GM19395 (cell line): ENCODE data around the gene CMIP.

Experiments used
- ATAC-seq: cut with Tn5 transposase; IDR thresholded peaks from one replicate; pipeline ENCODE4 v1.9.1; 2021; ENCODE audit warnings: mild to moderate bottlenecking, moderate library complexity; ENCODE audit not compliant: unreplicated experiment

Gene CMIP

DNA sequence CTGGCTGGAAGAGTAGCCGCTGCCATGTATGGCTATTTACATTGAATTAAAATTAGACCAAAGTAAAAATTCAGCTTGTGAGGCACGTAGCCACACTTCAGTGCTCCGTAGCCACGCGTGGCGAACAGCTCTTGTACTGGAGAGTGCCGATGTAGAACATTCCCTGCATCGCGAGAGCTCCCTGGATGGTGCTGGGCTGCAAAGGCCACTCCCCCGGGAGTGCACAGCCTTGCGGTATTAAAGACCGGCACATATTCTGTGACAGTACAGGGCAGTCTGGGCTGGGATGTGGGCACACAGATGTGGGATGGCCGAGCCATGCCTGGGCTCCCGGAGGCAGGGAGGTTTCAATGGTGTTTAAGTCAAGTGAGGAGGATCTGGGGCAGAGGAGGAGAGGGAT, 102.2 kb downstream of the CMIP start:
- no peak for ATAC-seq

DNA sequence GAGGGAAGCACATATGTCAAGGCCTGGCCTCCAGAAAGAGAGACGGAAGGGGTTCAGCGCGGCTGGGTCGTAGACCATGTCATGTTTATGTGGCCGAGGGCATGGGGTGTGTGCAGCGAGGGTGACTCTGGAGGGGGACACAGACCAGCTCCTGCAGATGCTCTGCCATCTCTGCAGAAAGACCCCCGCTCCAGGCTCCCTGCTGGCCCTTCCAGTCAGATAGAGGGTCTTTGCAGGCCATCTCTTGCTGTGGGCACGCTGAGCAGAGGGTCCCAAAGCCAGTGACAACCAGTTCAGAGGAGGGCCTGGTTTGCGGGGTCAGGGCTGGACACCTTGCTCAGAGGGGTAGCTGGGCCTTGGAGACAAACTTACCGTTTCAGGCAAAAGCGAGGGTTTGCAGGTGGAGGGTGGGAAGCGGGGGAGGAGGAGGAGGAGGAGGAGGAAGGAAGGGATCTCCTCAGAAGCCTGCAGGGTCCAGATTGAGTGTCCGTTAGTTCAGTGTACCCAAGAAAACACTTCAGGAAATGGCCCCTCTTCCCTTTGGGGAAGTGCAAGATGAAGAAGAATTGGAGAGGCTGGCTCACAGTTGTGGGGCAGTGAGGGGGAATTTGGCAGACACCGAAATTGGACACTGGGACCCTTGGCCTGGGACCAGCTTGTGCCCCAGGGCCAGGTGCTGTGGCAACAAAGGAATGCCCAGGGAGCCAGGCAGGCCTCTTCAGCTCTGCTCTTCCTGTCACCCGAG, 102.8 kb downstream of the CMIP start:
- ATAC-seq: no peak

DNA sequence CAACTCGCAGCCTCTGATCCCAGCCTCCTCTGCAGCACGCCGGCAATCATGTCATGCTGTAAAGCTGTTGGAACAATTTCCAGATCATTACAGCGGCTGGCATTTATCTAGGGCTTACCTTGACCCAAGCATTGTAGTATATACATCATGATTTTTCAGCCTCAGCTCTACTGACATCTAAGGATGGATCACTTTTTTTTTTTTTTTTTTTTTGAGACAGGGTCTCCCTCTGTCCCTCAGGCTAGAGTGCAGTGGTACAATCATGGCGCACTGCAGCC, 103.3 kb downstream of the CMIP start:
- ATAC-seq: no peak

DNA sequence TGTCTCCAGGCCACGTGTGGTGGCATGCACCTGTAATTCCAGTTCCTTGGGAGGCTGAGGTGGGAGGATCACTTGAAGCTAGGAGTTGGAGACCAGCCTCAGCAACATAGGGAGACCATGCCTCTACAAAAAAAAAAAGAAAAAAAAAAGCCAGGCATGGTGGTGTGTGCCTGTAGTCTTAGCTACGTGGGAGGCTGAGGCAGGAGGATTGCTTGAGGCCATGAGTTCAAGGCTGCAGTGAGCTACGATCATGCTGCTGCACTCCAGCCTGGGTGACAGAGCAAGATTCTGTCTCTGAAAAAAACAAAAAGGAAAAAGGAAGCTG, 103.9 kb downstream of the CMIP start:
- ATAC-seq: no peak

DNA sequence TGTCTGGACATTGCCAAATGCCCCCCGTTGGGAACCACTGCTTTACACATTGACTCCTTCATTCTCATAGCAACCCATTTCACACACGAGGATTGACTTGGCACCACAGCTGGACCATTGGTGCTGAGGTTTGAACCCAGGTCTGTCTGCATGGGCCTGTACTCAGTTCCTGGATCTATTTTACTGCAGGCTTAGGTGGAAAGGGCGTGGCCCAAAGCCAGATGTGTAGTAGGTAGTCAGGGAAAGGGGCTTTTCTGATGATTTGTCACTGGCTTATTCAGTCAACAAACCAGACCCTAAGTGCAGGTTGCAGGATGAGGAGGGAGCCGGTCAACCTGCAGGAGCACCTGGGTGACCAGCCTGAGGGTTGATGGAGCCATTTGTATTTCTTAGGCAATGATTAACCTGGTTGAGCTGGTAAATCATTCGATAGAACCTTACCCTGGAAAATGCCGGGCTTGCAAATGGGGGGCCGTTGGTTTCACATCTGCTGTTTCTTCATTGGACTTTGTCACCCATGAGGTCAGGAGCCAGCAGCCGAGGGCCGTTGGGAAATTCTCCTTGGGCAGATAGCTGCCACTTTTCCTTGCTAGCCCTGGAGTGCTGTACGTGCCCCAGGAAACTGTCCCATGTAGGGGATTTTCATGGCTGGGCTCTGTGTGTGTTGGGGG, 104.4 kb downstream of the CMIP start:
- no peak for ATAC-seq

DNA sequence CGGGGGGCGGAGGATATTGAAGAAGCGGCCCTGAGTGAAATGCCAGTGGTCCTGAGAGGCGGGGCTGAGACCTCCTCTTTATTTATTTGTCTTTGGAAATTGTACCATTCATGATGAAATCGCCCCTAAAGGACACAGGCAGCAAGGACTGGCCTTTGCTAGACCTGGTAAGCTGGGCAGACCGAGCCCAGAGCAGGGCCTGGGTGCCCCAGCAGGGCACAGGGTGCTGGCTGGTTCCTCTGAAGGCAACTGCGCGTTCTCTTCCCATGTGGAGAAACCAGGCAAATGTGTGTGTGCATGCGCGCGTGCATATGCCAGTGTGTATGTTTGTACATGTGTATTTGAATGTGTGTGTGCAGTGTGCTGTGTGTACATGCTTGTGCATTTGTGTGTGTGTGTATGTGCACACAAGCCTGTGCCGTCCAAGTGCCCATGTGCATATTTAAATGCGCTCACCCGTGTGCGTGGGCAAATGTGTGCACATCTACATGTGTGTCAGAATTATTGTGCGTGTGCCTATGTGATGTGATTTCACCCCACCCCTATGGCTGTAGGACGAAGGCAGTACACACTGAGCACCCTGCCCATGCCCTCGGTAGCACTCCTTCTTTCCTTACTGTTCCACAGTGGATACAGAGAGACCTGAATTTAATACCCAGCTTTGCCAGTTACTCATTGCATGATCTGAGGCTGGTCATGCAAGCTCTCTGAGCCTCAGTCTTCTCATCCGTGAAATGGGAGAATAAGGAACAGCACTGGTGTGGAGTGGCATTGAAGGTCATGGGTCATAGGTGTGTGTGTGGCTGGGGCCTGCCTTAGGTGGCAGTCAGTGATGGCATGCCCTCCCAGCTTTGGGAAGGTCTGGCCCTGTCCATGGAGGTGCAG, 105.2 kb downstream of the CMIP start:
- ATAC-seq: no peak

DNA sequence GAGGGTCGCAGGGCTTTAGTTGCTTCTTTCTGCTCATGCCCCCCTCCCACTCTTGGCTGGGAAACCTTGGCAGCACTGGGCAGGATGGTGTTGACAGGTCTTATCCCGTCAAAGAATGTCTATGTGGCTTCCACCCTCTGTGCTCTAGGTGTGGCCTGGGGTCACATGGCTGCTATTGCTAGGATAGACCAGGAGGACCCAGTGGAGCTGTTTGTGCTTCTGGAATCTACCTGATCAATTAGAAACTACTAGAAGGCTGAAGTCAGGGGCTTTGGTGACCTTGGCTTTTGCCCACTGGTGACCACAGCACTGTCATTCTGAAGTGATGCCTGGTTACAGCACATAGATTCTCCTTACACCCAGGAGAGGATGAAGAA, 105.8 kb downstream of the CMIP start:
- ATAC-seq: no peak

DNA sequence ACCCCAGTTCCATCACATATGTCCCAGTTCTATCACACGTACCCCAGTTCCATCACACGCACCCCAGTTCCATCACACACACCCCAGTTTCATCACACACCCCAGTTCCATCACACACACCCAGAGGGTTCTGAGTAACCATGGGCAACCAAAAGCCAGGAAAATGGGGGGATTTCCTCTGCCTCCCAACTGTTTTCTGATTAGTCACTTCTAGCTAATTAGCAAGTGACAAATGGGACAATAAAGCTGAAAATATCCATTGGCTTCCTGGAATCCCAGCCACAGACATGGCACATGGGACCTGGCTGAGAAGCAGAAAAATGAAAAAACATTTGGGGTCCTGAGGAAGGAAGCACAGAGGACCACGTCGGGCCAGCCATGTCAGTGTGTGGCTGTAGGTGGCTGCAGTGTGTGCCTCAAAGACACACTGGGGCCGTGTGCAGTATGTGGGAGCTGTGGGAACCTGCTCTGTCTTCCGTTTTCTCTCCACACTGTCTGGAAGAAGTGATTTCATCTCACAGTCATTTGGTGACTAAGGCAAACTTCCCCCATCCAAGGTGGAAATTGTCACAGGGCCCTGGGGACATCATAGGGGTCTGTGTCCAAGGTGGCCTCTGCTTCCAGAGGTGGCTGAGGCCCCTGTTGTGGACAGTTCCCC, 106.7 kb downstream of the CMIP start:
- ATAC-seq: no peak

DNA sequence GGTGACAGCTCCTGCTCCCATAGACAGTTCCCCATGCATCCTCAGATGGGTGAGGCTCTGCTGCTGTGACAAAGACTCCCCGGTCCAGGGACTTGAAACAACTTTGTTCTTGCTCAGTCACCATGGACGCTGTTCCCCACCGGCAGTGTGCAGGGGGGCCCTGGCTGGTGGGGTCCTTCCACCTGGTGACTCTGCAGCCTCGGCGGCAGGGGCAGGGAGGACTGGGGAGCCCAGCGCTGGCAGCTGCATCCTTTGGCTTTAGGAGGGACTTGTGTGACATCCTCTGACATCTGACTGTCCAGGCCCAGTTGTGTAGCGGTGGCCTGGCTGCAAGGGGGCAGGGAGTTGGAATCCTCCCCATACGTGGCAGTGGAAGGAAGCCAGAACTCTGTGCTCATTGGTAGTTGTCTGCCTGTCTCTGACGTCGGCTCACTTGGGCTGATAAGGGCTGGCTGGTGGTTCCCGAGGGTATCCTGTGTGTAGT, 107.3 kb downstream of the CMIP start:
- no peak for ATAC-seq

DNA sequence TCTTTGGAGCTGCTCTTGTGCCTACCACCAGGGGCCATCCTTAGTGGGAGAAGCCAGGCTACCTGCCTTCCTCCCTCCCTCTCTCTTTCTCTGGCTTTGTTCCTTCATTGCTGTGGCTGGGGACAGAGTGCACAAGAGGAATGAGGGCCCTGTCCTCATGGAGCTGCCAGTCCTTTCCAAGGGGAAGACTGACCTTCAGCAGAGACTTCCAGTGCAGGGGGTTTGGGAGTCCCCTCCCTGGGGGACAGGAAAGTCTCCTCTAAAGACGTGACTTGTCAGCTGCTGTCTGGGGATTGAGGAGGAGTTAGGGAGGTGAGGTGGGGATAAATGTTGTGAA, 108.1 kb downstream of the CMIP start:
- ATAC-seq: no peak

DNA sequence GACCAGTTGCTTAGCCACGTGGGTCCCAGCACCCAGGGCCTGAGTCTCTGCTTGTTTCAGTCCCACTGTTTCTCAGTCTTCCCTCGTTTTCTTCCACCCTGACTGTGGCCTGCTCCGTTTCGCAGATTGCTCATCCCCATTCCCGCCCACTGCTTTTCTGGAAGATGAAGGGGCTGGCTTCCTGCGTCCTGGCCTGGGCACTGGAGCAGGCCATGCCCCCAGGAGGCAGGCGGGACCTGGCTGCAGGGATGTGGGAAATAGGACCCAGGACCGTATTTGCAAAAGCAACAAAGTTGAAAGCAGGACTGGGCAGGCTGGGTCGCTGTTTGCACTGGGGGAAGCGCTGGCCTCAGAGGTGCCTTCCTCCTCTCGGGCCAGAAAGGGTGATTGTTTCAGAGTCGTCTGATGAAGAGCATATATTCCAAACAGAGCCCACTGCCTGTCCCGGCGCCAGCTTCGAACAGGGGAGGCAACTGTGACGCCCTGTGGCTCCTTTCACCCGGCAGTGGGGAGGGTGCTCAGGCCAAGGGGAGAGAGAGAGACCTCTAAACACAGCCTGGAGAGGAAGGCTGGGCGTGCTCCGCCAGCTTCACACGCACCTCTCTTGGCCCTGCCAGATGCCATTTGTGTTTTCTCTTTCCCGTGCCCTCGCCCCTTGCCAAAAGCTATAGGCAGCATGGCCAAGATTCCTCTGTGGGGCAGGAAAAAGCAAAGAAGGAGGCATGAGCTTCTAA, 108.6 kb downstream of the CMIP start:
- ATAC-seq: no peak

DNA sequence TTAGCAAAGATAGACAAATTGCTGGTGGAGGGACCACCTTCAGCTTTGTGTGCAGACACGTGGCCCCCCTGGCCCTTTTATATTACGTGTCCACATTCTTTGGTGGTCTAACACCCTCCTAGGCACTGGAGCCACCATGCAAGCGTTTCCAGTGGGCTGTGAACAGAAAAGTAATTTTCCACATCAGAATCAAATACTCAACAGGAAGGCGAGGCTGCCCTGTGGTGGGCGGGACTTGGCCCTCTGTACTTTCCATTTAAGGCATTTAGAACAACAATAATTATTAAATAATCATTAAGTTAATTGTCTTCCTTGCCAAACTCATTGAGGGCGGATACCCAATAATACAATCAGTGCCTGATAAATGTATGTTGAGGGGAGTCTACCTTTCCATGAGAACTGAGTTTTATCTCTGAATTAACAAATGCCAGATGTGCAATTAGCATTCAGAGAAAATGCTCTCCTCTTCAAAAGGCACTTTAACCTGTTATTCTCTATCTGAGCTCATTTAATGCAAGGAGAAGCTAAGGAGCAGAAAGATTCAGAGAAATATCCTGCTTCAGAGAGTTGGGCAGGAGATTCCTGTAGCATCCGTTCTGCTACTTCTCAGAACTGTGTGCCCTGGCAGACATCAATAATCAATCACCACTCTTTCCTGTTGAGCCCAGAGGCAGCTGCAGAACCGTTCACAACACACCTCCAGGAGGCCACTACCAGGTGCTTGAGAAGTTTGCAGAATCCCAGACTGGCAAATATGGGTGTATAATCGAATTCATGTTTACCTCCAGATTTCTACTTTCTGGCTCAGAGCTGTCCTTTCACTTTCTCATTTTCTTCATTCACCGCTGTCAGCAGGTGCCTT, 109.4 kb downstream of the CMIP start:
- ATAC-seq: no peak

DNA sequence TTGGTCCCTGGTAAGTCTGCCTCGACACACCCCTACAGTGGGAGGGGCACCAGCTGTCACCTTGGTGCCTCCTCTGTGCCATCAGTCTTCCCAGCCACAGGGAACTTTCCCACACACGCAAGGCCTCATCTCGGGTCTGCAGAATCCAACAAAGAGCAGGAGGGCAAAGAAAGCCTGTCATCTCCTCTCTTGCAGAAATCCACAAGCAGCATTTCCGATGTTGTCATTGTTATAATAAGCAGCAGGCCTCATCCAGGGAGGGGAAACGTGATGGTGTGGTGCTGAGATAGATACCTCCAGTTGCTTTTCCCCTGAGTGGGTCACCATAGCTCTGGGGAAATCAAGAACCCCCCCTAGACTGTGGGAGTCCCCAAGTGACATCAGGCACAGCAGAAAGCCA, 110.4 kb downstream of the CMIP start:
- ATAC-seq: no peak

DNA sequence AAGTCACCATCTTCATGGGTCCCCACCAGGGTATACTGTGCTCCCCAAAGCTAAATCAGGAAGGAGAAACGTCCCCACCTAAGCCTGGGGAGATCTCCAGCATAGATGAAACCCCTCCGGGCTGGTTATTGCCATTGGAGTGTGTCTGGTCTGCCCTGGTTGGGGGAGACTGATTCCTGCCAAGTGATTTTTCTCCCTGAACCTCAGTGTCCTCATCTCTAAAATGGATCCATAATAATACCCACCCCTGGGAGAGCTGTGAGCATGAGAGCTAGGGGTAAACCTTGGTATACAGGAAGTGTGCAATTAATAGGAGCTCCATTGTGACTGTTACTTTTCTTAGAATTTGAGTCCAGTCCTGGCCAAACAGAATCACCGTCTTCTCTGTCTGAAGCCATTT, 111.1 kb downstream of the CMIP start:
- no peak for ATAC-seq

DNA sequence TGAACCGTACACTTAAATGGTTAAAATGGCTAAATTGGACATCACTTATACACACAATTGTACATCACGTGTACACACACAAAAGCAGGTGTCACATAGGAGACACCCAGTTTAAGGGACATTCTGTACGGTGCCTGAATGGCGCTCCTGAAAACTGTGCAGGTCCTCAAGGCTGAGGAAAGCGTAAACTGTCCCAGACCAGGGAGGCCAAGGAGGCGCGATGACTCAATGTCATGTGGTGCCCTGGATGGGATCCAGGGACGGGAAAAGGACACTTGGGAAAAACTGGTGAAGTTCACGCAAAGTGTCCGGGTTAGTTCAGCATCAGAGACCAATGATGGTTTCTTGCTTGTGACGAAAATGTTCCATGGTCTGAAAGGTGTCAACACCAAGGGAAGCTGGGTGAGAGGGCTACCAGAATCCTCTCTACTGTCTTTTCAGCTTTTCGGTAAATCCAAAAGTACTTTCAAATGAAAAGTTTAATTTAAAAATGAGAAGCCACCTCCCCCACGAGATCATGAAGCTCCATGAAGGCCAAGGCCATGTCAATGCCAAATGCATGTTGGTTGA, 112.2 kb downstream of the CMIP start:
- no peak for ATAC-seq

DNA sequence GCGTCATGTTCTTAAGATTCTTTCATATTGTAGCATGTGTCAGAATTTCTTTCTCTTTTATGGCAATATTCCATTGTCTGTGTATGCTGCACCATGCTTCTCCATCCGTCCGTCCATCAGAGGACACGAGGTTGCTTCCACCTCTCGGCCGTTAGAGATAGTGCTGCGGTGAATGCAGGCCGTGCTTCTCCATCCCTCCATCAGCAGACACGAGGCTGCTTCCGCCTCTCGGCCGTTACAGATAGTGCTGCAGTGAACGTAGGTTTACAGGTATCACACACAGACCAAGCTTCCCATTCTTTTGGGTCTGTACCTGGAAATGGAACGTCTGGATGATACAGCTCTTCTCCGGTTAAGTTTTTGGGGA, 113.5 kb downstream of the CMIP start:
- ATAC-seq: no peak

DNA sequence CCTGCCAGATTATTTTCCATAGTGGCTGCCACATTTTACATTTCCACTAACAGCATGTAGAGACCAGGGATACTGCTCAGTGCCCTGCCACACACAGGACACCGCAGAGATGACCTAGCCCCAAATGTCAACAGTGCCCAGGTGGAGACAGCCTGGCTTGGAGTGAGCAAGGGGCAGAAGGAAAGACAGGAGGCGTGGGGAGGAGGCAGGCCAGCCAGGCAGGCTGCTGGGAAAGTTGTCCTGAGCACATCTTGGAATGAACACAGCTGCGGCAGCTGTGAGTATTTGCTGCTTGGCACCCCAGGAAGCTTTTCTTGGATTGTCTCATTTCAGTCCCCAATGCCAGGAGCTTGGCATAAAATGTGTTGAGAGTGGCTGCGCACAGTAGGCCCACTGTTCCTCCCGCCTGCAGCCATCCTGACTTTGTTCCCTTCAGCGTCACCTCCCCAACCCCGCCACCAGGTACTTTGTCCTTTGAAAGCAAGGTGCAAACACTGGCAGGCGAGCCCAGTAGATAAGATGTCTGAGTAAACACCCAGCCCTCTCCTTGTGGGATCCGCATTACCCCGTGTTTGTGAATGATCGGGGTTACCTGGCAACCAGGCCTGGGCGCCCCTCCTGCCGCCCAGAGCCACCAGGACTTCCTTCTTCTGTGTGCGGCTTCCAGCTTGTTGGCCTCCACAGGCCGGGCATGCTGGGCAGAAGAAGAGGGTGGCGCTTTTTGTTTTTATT, 114.0 kb downstream of the CMIP start:
- no peak for ATAC-seq

DNA sequence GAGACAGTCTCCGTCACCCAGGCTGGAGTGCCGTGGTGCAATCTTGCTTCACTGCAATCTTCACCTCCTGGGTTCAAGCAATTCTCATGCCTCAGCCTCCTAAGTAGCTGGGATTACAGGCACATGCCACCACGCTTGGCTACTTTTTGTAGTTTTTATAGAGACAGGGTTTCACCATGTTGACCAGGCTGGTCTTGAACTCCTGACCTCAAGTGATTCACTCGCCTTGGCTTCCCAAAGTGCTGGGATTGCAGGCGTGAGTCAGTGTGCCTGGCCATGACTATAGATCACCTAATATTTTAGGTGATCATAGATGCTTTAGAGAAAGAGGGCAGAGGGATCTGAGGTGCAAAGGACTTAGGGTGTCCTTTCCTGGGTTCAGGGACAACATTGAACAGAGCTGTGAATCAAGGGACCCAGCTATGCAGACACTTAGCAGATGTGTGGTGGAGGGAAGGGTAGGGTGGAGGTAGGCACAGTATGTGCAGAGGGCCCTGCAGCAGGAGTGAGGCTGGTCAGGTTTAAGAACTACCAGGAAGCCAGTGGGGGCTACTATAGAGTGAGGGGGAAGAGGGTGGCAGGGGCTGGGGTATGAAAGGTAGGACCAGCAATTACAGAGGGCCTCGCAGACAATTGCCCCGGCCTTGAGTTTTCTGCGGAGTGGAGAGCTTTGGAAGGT, 116.5 kb downstream of the CMIP start:
- ATAC-seq: no peak
